ENCODE measurements around the gene CEACAM6.
A peak's percentile ranks its signal among the peaks of the same experiment; 100 is the strongest.

The CEACAM6 gene

GRCh38 chr19:41795031-41795461 is 39.7 kb downstream of the CEACAM6 start:
- peak in 1 of 2 donors; percentile 21 for DNase-seq (ENCODE audit: extremely low read depth in 1 of 2, low read depth in 1 of 2)

DNA sequence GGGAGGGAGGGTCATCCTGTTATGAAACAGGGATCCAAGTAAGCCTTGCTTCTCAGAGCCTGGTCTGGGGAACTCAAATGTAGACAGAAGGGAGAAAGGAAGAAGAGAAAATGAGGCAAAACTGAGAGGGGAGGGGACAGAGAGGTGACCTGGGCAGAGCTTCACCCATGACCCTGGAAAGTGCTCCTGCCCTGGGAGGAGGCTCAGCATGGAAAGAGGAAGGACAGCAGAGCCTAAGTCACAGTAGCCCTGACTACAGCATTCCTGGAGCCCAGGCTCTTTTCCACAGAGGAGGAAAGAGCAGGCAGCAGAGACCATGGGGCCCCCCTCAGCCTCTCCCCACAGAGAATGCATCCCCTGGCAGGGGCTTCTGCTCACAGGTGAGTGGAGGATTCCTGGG is 41.0 kb downstream of the CEACAM6 start, which contains the start of gene CEACAM3:
Gene CEACAM3 (plus strand): TSS at position 226 of the 400 bp plus-strand sequence. CDS start 91 bp downstream, at position 317.
- DNase-seq (ENCODE audit: extremely low read depth in 1 of 2, low read depth in 1 of 2) = no peak

- no peak for DNase-seq (ENCODE audit: extremely low read depth in 1 of 2, low read depth in 1 of 2)
These were observed 41.6 kb downstream of the CEACAM6 start for GRCh38 chr19:41796901-41797300.

DNA sequence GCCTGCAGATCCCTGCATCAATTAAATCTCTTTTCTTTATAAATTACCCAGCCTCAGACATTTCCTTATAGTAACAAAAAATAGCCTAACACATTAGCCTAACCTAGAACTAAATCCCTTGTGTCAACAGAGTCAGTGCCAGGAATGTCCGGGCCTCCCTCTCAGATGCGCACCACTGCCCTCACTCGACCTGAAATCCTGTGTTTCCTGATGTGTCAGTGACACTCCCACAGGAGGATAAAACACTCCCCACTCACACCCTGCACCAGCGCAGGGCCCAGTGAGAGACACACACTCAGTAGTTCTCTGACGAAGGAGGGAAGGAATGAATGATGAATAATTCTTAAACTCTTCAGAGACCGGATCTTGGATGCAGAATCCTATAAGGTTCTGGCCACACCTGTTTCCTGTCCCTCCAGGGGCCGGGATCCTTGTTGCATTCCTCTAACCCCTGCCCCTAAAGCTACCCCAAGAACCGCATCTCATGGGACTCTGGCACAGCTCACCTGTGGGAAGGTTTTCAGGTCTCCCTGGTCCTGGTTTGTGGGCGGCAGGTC is 44.2 kb downstream of the CEACAM6 start:
- no peak for DNase-seq (ENCODE audit: extremely low read depth in 1 of 2, low read depth in 1 of 2)

DNA sequence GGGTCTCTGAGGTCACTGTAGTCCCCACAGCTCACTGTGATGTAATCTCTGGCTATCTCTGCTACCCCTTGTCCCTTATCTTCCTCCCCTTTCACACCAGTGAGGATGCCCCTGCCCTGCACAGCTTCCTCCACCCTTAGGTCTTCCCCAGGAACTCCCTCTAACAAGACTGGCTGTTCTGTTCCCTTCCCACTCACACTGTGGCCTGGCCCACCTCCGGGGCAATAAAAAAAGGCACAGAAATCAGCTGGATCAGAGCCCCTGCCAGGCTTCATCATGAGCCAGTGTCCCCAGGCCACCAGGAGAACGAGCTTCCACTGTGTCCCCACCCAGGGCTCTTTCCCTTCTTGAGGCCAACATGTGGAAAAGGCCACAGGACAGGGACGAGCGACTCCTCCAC is 45.7 kb downstream of the CEACAM6 start:
- DNase-seq (ENCODE audit: extremely low read depth in 1 of 2, low read depth in 1 of 2) = no peak

DNA sequence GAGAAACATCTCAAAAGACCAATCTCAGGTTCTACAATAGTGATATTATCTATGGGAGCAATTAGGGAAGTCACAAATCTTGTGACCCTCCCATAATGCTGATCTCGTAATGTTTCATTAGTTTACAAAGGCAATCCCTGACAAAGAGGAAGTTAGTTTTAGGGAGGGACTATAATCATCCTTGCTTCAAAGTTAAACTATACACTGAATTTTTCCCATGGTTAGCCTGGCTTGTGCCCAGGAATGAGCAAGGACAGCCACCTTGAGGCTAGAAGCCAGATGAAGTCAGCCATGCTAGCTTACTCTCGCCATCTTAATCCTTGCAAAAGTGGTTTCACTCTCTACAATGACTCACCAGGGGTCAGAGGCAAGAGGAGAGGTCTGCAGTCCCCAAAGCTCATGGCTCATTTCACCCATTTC is 46.5 kb downstream of the CEACAM6 start:
- DNase-seq (ENCODE audit: extremely low read depth in 1 of 2, low read depth in 1 of 2) = no peak

GRCh38 chr19:41802770-41803169 is 47.4 kb downstream of the CEACAM6 start:
- DNase-seq (ENCODE audit: extremely low read depth in 1 of 2, low read depth in 1 of 2) = no peak

GRCh38 chr19:41804336-41804735 is 49.0 kb downstream of the CEACAM6 start:
- DNase-seq (ENCODE audit: extremely low read depth in 1 of 2, low read depth in 1 of 2) = no peak

DNA sequence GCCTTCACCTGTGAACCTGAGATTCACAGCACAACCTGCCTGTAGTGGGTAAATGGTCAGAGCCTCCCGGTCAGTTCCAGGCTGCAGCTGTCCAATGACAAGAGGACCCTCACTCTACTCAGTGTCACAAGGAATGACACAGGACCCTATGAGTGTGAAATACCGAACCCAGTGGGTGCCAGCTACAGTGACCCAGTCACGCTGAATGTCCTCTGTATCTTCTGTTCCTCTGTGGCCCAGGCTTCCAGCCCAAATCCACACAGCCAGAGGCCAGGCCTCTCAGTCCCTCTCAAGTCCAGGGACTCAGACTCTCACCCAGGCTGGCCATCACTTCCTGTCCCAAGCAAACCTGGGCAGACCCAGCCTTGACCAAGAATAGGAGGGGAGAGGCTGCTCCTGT is 51.8 kb downstream of the CEACAM6 start:
- no peak for DNase-seq (ENCODE audit: extremely low read depth in 1 of 2, low read depth in 1 of 2)

- no peak for DNase-seq (ENCODE audit: extremely low read depth in 1 of 2, low read depth in 1 of 2)
These were observed 53.6 kb downstream of the CEACAM6 start for GRCh38 chr19:41808663-41809566.

- DNase-seq (ENCODE audit: extremely low read depth in 1 of 2, low read depth in 1 of 2) = no peak
These were observed 55.0 kb downstream of the CEACAM6 start for GRCh38 chr19:41810301-41810700.

DNA sequence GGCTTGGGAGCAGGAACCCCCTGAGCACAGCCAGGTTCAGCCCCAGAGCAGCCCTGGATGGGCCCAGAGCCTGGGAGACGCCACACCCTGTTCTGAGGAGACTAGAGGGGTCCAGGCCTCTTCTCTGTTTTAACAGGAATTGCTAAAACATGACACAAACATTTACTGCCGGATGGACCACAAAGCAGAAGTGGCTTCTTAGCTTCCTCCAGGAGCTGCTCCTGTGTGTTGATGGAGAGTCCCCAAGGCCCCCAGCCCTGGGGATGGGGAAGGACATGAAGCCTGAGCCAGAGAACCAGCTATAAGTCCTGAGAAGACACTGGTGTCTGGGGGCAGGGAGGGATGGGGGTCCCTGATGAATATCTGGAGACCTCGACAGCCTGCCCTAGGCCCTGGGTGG is 55.7 kb downstream of the CEACAM6 start:
- DNase-seq (ENCODE audit: extremely low read depth in 1 of 2, low read depth in 1 of 2) = no peak

GRCh38 chr19:41811981-41812380 is 56.7 kb downstream of the CEACAM6 start:
- DNase-seq (ENCODE audit: extremely low read depth in 1 of 2, low read depth in 1 of 2) = no peak

GRCh38 chr19:41813911-41814310 is 58.6 kb downstream of the CEACAM6 start:
- no peak for DNase-seq (ENCODE audit: extremely low read depth in 1 of 2, low read depth in 1 of 2)

DNA sequence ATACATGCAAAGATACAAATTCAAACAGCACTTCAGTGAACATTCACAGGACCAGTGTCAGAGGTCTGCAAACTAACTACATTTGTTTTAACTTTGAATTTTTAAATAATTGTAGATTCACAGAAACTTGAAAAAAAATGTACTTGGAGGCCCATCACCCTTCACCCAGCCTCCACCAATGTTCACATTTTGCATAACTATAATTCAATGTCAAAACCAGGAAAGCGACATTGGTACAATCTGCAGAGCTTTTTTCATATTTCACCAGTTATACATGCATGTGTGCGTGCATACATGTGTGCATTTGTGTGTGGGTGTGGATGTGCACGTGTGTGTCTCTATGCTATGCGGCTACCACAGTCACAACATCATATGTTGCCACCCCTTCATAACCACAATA is 60.0 kb downstream of the CEACAM6 start:
- no peak for DNase-seq (ENCODE audit: extremely low read depth in 1 of 2, low read depth in 1 of 2)

DNA sequence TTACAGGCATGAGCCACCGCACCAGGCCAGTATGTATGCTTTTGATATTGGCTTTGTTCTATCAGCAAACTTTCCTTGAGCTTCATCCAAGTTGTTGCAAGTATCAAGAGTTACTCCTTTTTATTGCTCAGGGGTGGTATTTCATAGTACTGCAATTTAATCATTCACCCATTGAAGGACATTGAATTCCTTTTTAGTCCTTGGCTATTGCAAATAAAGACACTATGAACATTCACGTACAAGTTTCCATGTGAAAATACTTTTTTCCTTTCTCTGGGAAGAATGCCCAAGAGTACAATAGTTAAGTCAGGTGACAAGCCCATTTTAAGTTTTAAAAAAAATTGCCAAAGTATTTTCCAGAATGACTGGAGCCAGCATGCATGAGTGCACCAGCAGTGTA is 61.4 kb downstream of the CEACAM6 start:
- DNase-seq (ENCODE audit: extremely low read depth in 1 of 2, low read depth in 1 of 2) = no peak

GRCh38 chr19:41821003-41821735 is 65.8 kb downstream of the CEACAM6 start:
- peak in 1 of 2 donors; percentile 17 for DNase-seq (ENCODE audit: extremely low read depth in 1 of 2, low read depth in 1 of 2)
